HepG2 (cell line): ENCODE measurements around the gene ITIH3. TPM values are rescaled to one million over a fixed set of nuclear protein-coding genes. Genes with fewer than 3 reads are reported as not detected.
A peak's percentile ranks its signal among the peaks of the same experiment; 100 is the strongest.

ENCODE experiments used
- ATF2 ChIP-seq: sonication (generic); formaldehyde crosslinking; IDR thresholded peaks from 2 replicates; pipeline ENCODE4 v1.4.0; 2020; ENCODE audit warnings: missing genetic modification reagents
- ATF4 ChIP-seq, 2 experiments: fragments of 450-650 bp in 1 of 2; sonication (generic) in 1 of 2; formaldehyde crosslinking; IDR thresholded peaks; 2 replicates each; pipeline versions ENCODE4 v1.5.0 to v1.8.0; 2020 to 2022; ENCODE audit warnings: mild to moderate bottlenecking in 1 of 2, missing genetic modification reagents in 1 of 2
- ATRX ChIP-seq: sonication (generic); formaldehyde crosslinking; IDR thresholded peaks from 2 replicates; pipeline ENCODE4 v1.4.0; 2020; ENCODE audit warnings: missing genetic modification reagents, borderline replicate concordance
- EZH2 ChIP-seq: conservative IDR thresholded peaks from 2 replicates; pipeline ENCODE4 v1.6.1; 2012; ENCODE audit warnings: mild to moderate bottlenecking, low read depth, low read length, moderate library complexity
- GATAD1 ChIP-seq: IDR thresholded peaks from 2 replicates; pipeline ENCODE4 v1.6.1; 2016; ENCODE audit warnings: missing genetic modification reagents, missing compliant biosample characterization
- HNRNPUL1 ChIP-seq: fragments of 200-400 bp; formaldehyde crosslinking; IDR thresholded peaks from 2 replicates; pipeline ENCODE4 v1.6.1; 2017; ENCODE audit warnings: low read depth, mild to moderate bottlenecking, low read length, moderate library complexity
- MTA1 ChIP-seq: sonication (generic); formaldehyde crosslinking; IDR thresholded peaks from 2 replicates; pipeline ENCODE4 v1.4.0; 2020; ENCODE audit warnings: missing genetic modification reagents, mild to moderate bottlenecking, borderline replicate concordance
- SETDB1 ChIP-seq: sonication (generic); formaldehyde crosslinking; IDR thresholded peaks from 2 replicates; pipeline ENCODE4 v1.5.1; 2020; ENCODE audit warnings: missing genetic modification reagents, mild to moderate bottlenecking, borderline replicate concordance
- SNAPC4 ChIP-seq: sonication (generic); formaldehyde crosslinking; IDR thresholded peaks from 2 replicates; pipeline ENCODE4 v1.4.0; 2020; ENCODE audit warnings: mild to moderate bottlenecking, missing genetic modification reagents
- STAG1 ChIP-seq: sonication (generic); formaldehyde crosslinking; IDR thresholded peaks from 2 replicates; pipeline ENCODE4 v1.4.0; 2020; ENCODE audit warnings: missing genetic modification reagents
- TBX3 ChIP-seq: fragments of 450-650 bp; IDR thresholded peaks from 2 replicates; pipeline ENCODE4 v1.6.1; 2017; ENCODE audit warnings: antibody characterized with exemption, mild to moderate bottlenecking, inconsistent platforms, borderline replicate concordance
- TOPORS ChIP-seq: sonication (generic); formaldehyde crosslinking; IDR thresholded peaks from 2 replicates; pipeline ENCODE4 v1.8.0; 2023; ENCODE audit warnings: mild to moderate bottlenecking, missing genetic modification reagents
- ZNF572 ChIP-seq: sonication (generic); formaldehyde crosslinking; IDR thresholded peaks from 2 replicates; pipeline ENCODE4 v1.5.1; 2020; ENCODE audit warnings: mild to moderate bottlenecking, missing genetic modification reagents
- ZNF609 ChIP-seq: sonication (generic); formaldehyde crosslinking; IDR thresholded peaks from 2 replicates; pipeline ENCODE4 v1.4.0; 2020; ENCODE audit warnings: mild to moderate bottlenecking, missing genetic modification reagents, borderline replicate concordance
- ZNF749 ChIP-seq: sonication (generic); formaldehyde crosslinking; IDR thresholded peaks from 2 replicates; pipeline ENCODE4 v1.8.0; 2022; ENCODE audit warnings: mild to moderate bottlenecking, missing genetic modification reagents, moderate library complexity, borderline replicate concordance
- polyA plus RNA-seq, 8 experiments: library from polyadenylated mRNA; depleted of rRNA in 3 of 8; stranded (reverse) in 7 of 8; unstranded in 1 of 8; fragments of >200 nt; fragmentation: Illumina TruSeq in 4 of 8; extraction: Trizol in 4 of 8; gene quantifications; 2 replicates each; pipeline versions ENCODE4 v1.2.1 to v1.2.3, GENCODE V29; 2011 to 2016; ENCODE audit warnings: low read depth in 4 of 8, missing spikeins in 1 of 8, mixed read lengths in 1 of 8; ENCODE audit not compliant: insufficient read depth in 1 of 8
- total RNA-seq, 5 experiments: library from RNA; depleted of rRNA; stranded (reverse); fragments of >200 nt; fragmentation: Illumina TruSeq; extraction: Trizol; gene quantifications; 2 replicates each; pipeline ENCODE4 v1.2.3, GENCODE V29; 2016; ENCODE audit warnings: low read depth in 1 of 5

Gene ITIH3
- total and polyA plus RNA-seq, 2 of the 13 experiments (the other 11 are each of a cell fraction or from before 2014, with no cell fraction given): 105 to 632 TPM

GRCh38 chr3:52774901-52775864 is 19.4 kb upstream of the ITIH3 start (continued):
- TF ChIP-seq ATF4 (CRISPR knock-in tag; IDR thresholded peaks at IDR 0.05) (peak in 1 of 2 experiments; percentile 59; a peak in 1 of 4 replicates), ZNF609 (CRISPR knock-in tag) (peak; percentile 81), TBX3 (no peak), ZNF572 (no peak), EZH2 (no peak), ZNF749 (CRISPR knock-in tag) (no peak), HNRNPUL1 (no peak), MTA1 (CRISPR knock-in tag) (peak; percentile 81; the same call in 1 of the 2 replicates), SETDB1 (CRISPR knock-in tag) (no peak), STAG1 (CRISPR knock-in tag) (no peak; the same call in 1 of the 2 replicates), TOPORS (CRISPR knock-in tag) (peak; percentile 81; the same call in 1 of the 2 replicates), GATAD1 (CRISPR knock-in tag) (peak; percentile 72), ATF2 (peak; percentile 67; the same call in 1 of the 2 replicates), ATRX (no peak), SNAPC4 (CRISPR knock-in tag) (no peak)
